ENCODE measurements around the gene PXDC1.
"Not testable (repeated sequence)": the region's sequence is repeated elsewhere in the genome, so short reads cannot be mapped to it uniquely, and the experiment has no call there.

PXDC1 gene

DNA sequence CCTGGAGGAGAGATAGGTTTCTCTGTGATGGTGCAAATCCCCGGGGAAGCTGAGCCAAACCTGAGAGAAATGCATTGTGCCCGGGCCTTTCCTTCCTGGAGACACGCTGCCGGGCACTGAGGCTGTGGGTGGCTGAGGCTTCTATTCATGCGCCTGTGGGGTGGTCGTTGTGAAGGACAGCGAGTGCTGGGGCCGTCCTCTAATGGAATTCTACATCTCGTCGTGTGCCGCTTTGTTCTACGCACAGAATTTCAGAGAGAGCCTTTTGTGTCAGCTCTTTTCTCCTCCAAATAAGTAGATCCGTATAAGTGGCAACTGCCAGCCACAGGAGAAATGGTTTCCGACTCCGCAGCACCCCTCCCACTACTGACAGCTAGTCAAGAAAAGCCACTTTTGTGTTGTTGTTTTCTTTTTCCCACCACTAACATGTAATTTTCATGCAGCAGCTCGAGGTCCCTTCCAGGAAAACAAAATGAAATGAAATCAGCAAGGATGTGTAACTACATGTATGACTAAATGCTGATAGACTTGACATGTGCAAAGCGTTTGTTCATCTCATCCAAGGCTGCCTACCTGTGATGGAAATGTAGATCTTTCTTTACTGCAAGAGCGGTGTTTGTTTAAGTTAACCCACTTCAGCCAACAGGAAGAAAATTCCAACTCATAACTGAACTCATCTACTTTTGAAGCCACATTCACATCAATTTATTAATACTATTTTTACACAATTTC, 26.4 kb upstream of the PXDC1 start:
- in situ Hi-C loops (cut with HindIII; ENCODE audit: low pct_unique_long_range_greater_than_20kb, low sequenced_read_pairs) = no loop called here
- TF ChIP-seq JUND (IDR thresholded peaks at IDR 0.05; ENCODE audit: low read depth) = no peak
- no peak for DNase-seq (ENCODE audit: low read depth in 1 of 2, low spot score in 1 of 2)

DNA sequence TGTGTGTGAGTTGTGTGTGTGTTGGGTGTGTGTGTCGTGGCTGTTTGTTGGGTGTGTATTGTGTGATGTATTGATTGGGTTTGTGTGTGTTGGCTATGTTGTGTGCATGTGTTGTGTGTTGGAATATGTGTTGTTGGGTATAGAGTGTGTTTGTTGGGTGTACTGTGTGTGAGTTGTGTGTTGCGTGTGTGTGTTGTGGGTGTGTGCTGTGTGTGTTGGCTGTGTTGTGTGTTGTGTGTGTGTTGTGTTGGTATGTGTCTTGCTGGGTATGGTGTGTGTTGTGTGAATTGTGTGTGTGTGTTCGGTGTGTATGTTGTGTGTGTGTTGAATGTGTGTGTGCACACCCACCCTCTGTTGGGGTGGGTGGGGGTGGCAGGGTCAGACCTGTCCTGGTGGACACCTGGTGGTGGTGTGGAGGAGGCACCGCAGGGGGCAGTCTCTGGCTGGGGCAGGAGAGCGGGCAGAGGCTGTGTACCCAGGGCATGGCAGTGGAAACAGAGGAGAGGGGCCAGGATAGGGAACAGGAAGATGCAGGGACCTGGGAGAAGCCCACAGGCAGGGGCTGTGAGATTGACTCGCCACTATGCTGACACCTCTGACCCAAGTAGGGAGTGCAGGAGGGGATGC, 25.5 kb upstream of the PXDC1 start:
- TF ChIP-seq JUND (IDR thresholded peaks at IDR 0.05; ENCODE audit: low read depth) = no peak
- DNase-seq (ENCODE audit: low read depth in 1 of 2, low spot score in 1 of 2) = peak in 1 of 2 experiments; percentile 23

DNA sequence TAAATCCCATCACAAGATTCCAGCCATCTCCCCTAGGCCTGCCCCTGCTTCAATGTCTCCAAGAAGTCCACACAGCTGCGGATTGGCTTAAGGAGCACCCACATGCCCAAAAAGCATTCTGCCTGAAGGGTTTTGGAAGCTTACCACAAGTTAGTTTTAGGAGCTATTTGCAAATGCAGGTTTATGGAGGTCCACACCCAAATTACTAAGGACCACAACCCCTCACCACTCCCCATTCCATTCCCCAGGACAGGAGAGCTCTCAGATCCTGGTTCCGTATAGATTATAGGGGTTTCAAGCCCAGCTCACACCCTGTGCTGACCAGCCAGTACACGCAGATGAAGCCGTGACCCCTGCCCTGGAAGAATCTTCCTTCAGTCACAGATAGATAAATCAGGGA, 24.3 kb upstream of the PXDC1 start:
- in situ Hi-C loops (cut with HindIII; ENCODE audit: low pct_unique_long_range_greater_than_20kb, low sequenced_read_pairs) = no loop called here
- no peak for TF ChIP-seq JUND (IDR thresholded peaks at IDR 0.05; ENCODE audit: low read depth)
- DNase-seq (ENCODE audit: low read depth in 1 of 2, low spot score in 1 of 2) = no peak

More for the DNA sequence above, 25.5 kb upstream of the PXDC1 start:
- in situ Hi-C loops (cut with HindIII; ENCODE audit: low pct_unique_long_range_greater_than_20kb, low sequenced_read_pairs) = no loop called here

DNA sequence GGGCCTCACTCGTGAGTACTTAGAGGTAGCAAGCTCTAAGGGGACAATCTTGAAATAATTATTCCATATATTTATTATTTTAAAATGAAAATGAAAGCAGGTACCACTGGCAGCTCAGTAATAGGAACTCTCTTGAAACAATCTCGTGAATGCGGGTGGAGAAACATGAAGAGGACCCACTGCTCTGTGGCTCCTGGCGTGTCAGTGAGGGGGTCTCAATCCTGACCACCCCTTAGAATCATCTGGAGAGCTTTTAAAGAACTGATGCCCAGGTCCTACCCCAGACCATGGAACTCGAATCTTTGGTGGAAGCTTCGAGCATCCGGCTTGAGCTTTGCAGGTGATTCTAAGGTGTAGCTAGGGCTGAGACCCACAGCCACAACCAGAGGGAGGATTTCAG, 23.9 kb upstream of the PXDC1 start:
- in situ Hi-C loops (cut with HindIII; ENCODE audit: low pct_unique_long_range_greater_than_20kb, low sequenced_read_pairs) = no loop called here
- DNase-seq (ENCODE audit: low read depth in 1 of 2, low spot score in 1 of 2) = no peak
- TF ChIP-seq JUND (IDR thresholded peaks at IDR 0.05; ENCODE audit: low read depth) = no peak

DNA sequence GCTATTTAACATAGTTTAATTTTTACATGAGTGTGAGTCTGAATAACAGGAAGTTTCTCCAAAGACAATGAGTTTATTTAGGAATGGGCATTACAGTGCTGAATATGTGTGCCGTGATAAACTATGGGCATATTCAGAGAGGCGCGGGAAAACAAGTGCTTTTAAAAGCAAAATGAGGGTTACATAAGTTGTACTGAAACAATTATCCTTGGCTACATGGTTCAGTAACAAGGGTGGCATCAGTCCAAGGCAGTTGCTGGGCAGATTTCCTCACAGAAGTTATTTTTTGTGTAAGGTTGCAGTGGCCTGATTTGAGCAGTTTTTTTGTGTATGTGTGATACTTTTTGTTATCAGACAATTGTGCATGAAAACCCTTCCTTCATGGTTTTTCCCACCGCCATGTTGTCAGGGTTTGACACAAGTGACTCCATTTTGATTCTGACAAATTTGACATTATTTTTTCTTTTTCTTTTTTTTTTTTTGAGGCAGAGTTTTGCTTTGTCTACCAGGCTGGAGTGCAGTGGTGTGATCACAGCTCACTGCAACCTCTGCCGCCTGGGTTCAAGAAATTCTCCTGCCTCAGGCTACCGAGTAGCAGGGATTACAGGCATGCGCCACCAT, 22.3 kb upstream of the PXDC1 start:
- no peak for TF ChIP-seq JUND (IDR thresholded peaks at IDR 0.05; ENCODE audit: low read depth)
- in situ Hi-C loops (cut with HindIII; ENCODE audit: low pct_unique_long_range_greater_than_20kb, low sequenced_read_pairs) = no loop called here
- DNase-seq (ENCODE audit: low read depth in 1 of 2, low spot score in 1 of 2) = no peak

DNA sequence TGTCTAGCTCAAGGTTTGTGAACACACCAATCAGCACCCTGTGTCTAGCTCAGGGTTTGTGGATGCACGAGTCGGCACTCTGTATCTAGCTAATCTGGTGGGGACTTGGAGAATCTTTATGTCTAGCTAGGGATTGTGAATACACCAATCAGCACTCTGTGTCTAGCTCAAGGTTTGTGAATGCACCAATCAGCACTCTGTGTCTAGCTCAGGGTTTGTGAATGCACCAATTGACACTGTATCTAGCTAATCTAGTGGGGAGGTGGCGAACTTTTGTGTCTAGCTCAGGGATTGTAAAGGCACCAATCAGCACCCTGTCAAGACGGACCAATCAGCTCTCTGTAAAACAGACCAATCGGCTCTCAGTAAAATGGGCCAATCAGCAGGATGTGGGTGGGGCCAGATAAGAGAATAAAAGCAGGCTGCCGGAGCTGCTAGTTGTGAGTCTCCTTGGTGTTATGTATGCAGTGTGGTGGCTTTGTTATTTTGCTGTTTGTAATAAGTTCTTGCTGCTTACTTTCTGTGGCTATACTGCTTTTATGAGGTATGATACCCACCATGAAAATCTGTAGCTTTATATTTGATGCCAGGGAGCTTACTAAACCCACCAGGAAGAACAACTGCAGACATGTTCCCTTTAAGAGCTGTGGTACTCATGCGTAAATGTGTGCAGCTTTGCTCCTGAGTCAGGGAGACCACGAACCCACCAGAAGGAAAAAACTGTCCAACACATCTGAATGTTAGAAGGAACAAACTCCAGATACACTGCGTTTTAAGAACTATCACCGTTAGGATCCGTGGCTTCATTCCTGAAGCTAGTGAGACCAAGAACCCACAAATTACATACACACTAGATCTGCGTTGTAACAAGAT, 20.9 kb upstream of the PXDC1 start:
- DNase-seq (ENCODE audit: low read depth in 1 of 2, low spot score in 1 of 2); in situ Hi-C loops (cut with HindIII; ENCODE audit: low pct_unique_long_range_greater_than_20kb, low sequenced_read_pairs): not testable (repeated sequence)

DNA sequence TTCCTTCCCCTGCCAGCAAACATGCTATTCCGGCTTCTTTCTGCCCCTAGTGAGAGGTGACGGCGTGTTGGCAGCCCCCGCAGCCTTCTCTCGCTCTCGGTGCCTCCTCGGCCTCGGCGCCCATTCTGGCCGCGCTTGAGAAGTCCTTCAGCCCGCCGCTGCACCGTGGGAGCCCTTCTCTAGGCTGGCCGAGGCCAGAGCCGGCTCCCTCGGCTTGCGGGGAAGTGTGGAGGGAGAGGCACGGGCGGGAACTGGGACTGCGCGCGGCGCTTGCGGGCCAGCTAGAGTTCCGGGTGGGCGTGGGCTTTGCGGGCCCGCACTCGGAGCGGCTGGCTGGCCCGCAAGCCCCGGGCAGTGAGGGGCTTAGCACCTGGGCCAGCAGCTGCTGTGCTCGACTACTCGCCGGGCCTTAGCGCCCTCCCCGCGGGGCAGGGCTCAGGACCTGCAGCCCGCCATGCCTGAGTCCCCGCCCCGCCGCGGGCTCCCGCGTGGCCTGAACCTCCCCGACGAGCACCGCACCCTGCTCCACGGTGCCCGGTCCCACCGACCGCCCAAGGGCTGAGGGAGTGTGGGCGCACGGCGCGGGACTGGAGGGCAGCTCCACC, 20.0 kb upstream of the PXDC1 start:
- DNase-seq (ENCODE audit: low read depth in 1 of 2, low spot score in 1 of 2) = no peak
- in situ Hi-C loops (cut with HindIII; ENCODE audit: low pct_unique_long_range_greater_than_20kb, low sequenced_read_pairs) = no loop called here
- no peak for TF ChIP-seq JUND (IDR thresholded peaks at IDR 0.05; ENCODE audit: low read depth)

DNA sequence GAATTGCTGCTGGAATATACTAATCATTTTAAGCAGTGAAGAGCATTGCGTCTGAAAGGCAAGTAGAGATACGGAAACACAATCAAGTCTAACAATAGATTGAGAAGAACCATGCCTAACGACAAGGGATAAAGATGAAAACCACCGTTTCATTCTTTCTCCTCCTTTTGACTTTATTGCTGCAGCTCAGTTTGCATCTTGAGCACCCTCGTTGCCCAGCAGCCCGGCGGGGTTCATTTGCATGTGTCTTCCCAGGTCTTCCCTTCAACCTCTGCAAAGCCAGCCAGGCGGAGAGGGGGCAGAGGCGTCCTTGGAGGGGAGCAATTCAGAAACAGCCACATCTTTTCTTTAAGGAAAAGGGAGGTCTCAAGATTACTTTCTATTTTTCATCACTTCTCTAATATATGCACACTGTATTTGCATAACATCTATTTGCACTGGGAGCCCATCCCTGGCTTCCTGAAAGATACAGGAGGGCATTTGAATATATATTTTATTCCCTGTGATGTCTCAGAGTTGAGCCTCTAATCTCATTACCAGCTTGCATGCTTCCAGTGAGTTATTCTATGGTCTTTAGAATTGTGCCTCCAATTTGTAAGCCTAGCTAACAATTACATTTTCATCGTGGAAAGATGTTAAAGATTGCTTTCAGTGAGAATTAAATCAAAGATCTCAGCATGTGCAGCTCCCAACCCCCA, 18.7 kb upstream of the PXDC1 start:
- TF ChIP-seq JUND (IDR thresholded peaks at IDR 0.05; ENCODE audit: low read depth) = no peak
- DNase-seq (ENCODE audit: low read depth in 1 of 2, low spot score in 1 of 2) = no peak
- in situ Hi-C loops (cut with HindIII; ENCODE audit: low pct_unique_long_range_greater_than_20kb, low sequenced_read_pairs) = no loop called here

DNA sequence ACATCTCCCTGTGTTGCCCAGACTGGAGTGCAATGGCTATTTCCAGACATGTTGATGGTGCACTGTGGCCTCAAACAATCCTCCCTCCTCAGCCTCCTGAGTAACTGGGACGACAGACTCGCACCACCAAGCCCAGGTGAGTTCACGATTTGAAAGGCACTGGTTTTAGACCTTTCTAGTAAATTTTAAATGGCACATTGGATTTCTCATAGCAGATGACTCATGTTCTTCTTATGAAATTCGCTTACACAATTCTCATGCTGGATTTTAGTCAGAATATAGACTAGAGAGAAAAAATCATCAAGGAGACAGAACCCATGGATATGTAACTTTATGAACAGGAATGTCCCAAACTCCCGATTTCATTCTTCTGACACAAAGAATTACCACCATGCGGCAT, 18.1 kb upstream of the PXDC1 start:
- no peak for DNase-seq (ENCODE audit: low read depth in 1 of 2, low spot score in 1 of 2)
- no peak for TF ChIP-seq JUND (IDR thresholded peaks at IDR 0.05; ENCODE audit: low read depth)
- in situ Hi-C loops (cut with HindIII; ENCODE audit: low pct_unique_long_range_greater_than_20kb, low sequenced_read_pairs) = no loop called here

DNA sequence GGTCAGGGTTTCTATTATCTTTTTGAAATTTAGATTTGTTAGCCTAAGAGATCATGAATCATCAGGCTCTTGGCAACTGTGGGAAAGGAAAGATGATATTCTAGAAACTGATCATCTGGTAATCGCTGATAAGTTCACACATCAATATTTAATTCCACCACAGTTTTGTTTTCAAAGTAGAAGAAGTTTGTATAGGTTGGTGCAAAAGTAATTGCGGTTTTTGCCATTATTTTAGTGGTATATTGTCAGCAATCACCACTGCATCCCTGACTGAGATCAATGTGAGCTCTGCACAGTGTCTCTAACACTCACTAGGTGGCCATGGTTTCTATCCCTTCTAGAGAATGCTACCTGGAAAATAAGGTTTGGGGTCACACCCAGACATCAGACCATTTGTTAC, 17.0 kb upstream of the PXDC1 start:
- in situ Hi-C loops (cut with HindIII; ENCODE audit: low pct_unique_long_range_greater_than_20kb, low sequenced_read_pairs) = no loop called here
- TF ChIP-seq JUND (IDR thresholded peaks at IDR 0.05; ENCODE audit: low read depth) = no peak
- no peak for DNase-seq (ENCODE audit: low read depth in 1 of 2, low spot score in 1 of 2)

DNA sequence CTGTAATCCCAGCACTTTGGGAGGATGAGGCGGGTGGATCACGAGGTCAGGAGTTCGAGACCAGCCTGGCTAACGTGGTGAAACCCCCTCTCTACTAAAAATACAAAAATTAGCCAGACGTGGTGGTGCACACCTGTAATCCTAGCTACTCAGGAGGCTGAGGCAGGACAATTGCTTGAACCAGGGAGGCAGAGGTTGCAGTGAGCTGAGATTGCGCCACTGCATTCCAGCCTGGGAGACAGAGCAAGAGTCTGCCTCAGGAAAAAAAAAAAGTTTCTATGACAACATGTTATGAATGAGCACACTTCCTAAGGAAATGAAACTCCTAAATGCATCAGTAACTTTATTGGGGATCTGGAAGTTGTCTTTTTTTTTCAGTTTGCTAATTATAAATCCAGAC, 16.0 kb upstream of the PXDC1 start:
- in situ Hi-C loops (cut with HindIII; ENCODE audit: low pct_unique_long_range_greater_than_20kb, low sequenced_read_pairs); DNase-seq (ENCODE audit: low read depth in 1 of 2, low spot score in 1 of 2): not testable (repeated sequence)

DNA sequence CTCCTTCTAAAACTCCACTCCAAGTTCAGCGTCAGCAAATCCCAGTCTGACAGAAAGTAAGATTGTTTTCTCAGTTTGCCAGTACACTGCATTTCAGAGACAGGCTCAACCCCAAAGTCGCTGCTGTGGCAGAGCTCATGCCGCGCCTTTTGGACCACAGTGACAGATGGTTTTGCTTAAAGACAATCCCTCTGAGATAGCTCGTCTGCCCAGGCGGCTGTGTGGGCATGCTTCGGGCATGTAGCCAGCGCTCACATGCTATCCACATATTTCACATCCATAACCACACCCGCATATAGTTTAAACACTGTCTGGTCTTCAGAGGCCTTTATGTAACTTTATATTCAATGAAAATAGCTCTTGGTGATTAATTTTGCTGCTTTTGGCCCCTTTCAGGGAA, 14.7 kb upstream of the PXDC1 start:
- no peak for TF ChIP-seq JUND (IDR thresholded peaks at IDR 0.05; ENCODE audit: low read depth)
- no peak for DNase-seq (ENCODE audit: low read depth in 1 of 2, low spot score in 1 of 2)
- in situ Hi-C loops (cut with HindIII; ENCODE audit: low pct_unique_long_range_greater_than_20kb, low sequenced_read_pairs) = no loop called here
